ENCODE results near the gene FAM151A. TPM values are rescaled to one million over a fixed set of nuclear protein-coding genes. Genes with fewer than 3 reads are reported as not detected.
"Not testable (repeated sequence)": the region's sequence is repeated elsewhere in the genome, so short reads cannot be mapped to it uniquely, and the experiment has no call there.

Gene FAM151A
- total RNA-seq, 2 experiments from 2014 or later: not detected

GRCh38 chr1:54645806-54646676 is 22.7 kb upstream of the FAM151A start:
- H3K4me3 Mint-ChIP-seq: no peak overlapping the region
- no peaks in the 10 kb centered on the region for H3K36me3 Mint-ChIP-seq
- DNase-seq: no peak
- H3K9me3 Mint-ChIP-seq: peaks cover 8% of the 10 kb centered on the region
- H3K4me1 Mint-ChIP-seq: no peaks in the 10 kb centered on the region
- H3K27me3 Mint-ChIP-seq: no peaks in the 10 kb centered on the region
- no peak overlapping the region for H3K27ac Mint-ChIP-seq

- no peak overlapping the region for H3K4me3 Mint-ChIP-seq
- no peaks in the 10 kb centered on the region for H3K27me3 Mint-ChIP-seq
- H3K9me3 Mint-ChIP-seq: peaks cover 8% of the 10 kb centered on the region
- no peaks in the 10 kb centered on the region for H3K36me3 Mint-ChIP-seq
- no peak overlapping the region for H3K27ac Mint-ChIP-seq
- no peaks in the 10 kb centered on the region for H3K4me1 Mint-ChIP-seq
- DNase-seq: no peak
Observed at GRCh38 chr1:54643736-54644135, 20.4 kb upstream of the FAM151A start.

- no peak within 1 kb of the TSS for H3K27ac Mint-ChIP-seq
- H3K4me1 Mint-ChIP-seq: no peaks in the 10 kb centered on the region
- peaks cover 8% of the 10 kb centered on the region for H3K9me3 Mint-ChIP-seq
- no peaks in the 10 kb centered on the region for H3K27me3 Mint-ChIP-seq
- no peaks in the 10 kb centered on the region for H3K36me3 Mint-ChIP-seq
- H3K4me3 Mint-ChIP-seq: no peak within 1 kb of the TSS
- no peak for DNase-seq
Observed at GRCh38 chr1:54640863-54641836, 17.8 kb upstream of the FAM151A start, which contains the start of gene MROH7. Gene MROH7 (plus strand): TSS chr1:54641786. CDS start chr1:54652927, 11,141 bp downstream.

GRCh38 chr1:54640361-54640760 is 17.0 kb upstream of the FAM151A start:
- DNase-seq: no peak
- Mint-ChIP-seq H3K9me3 (peaks cover 8% of the 10 kb centered on the region), H3K36me3 (no peaks in the 10 kb centered on the region), H3K4me1 (no peaks in the 10 kb centered on the region), H3K4me3 (no peak overlapping the region), H3K27me3 (no peaks in the 10 kb centered on the region), H3K27ac (no peak overlapping the region)

GRCh38 chr1:54636461-54637446 is 13.4 kb upstream of the FAM151A start:
- not testable (repeated sequence) for H3K9me3 Mint-ChIP-seq, H3K36me3 Mint-ChIP-seq, DNase-seq, H3K4me3 Mint-ChIP-seq, H3K4me1 Mint-ChIP-seq, H3K27ac Mint-ChIP-seq, H3K27me3 Mint-ChIP-seq

GRCh38 chr1:54635804-54636203 is 12.5 kb upstream of the FAM151A start:
- H3K27me3 Mint-ChIP-seq, H3K36me3 Mint-ChIP-seq: not testable (repeated sequence)

GRCh38 chr1:54627196-54627595 is 3.9 kb upstream of the FAM151A start:
- no peaks in the 10 kb centered on the region for H3K36me3 Mint-ChIP-seq
- no peaks in the 10 kb centered on the region for H3K4me1 Mint-ChIP-seq
- no peaks in the 10 kb centered on the region for H3K27me3 Mint-ChIP-seq
- DNase-seq: no peak
- no peak overlapping the region for H3K4me3 Mint-ChIP-seq
- H3K9me3 Mint-ChIP-seq: no peaks in the 10 kb centered on the region
- H3K27ac Mint-ChIP-seq: no peak overlapping the region

More at GRCh38 chr1:54635804-54636203, 12.5 kb upstream of the FAM151A start:
- not testable (repeated sequence) for H3K4me1 Mint-ChIP-seq, H3K9me3 Mint-ChIP-seq, H3K27ac Mint-ChIP-seq, DNase-seq, H3K4me3 Mint-ChIP-seq

- Mint-ChIP-seq H3K27me3 (no peaks in the 10 kb centered on the region), H3K27ac (no peak overlapping the region), H3K9me3 (no peaks in the 10 kb centered on the region), H3K4me1 (no peaks in the 10 kb centered on the region), H3K4me3 (no peak overlapping the region), H3K36me3 (no peaks in the 10 kb centered on the region)
- DNase-seq: no peak
Observed at GRCh38 chr1:54624466-54625464, 1.4 kb upstream of the FAM151A start.

- Mint-ChIP-seq H3K27me3 (no peaks in the 10 kb centered on the region), H3K4me3 (no peak overlapping the region), H3K9me3 (no peaks in the 10 kb centered on the region), H3K27ac (no peak overlapping the region), H3K36me3 (no peaks in the 10 kb centered on the region), H3K4me1 (no peaks in the 10 kb centered on the region)
- no peak for DNase-seq
Observed at GRCh38 chr1:54619749-54620148, 3.6 kb downstream of the FAM151A start.

- no peaks in the 10 kb centered on the region for H3K27me3 Mint-ChIP-seq
- H3K9me3 Mint-ChIP-seq: no peaks in the 10 kb centered on the region
- no peak for DNase-seq
- no peak overlapping the region for H3K4me3 Mint-ChIP-seq
- H3K27ac Mint-ChIP-seq: no peak overlapping the region
- H3K36me3 Mint-ChIP-seq: no peaks in the 10 kb centered on the region
- no peaks in the 10 kb centered on the region for H3K4me1 Mint-ChIP-seq
Observed at GRCh38 chr1:54615531-54616279, 7.6 kb downstream of the FAM151A start.

- no peaks in the 10 kb centered on the region for H3K4me1 Mint-ChIP-seq
- no peaks in the 10 kb centered on the region for H3K9me3 Mint-ChIP-seq
- H3K4me3 Mint-ChIP-seq: no peak overlapping the region
- DNase-seq: no peak
- no peak overlapping the region for H3K27ac Mint-ChIP-seq
- no peaks in the 10 kb centered on the region for H3K27me3 Mint-ChIP-seq
- H3K36me3 Mint-ChIP-seq: no peaks in the 10 kb centered on the region
Observed at GRCh38 chr1:54614563-54614962, 8.8 kb downstream of the FAM151A start.

GRCh38 chr1:54614024-54614423 is 9.3 kb downstream of the FAM151A start:
- H3K36me3 Mint-ChIP-seq: no peaks in the 10 kb centered on the region
- H3K4me1 Mint-ChIP-seq: no peaks in the 10 kb centered on the region
- H3K27ac Mint-ChIP-seq: no peak overlapping the region
- no peak for DNase-seq
- no peaks in the 10 kb centered on the region for H3K27me3 Mint-ChIP-seq
- H3K4me3 Mint-ChIP-seq: no peak overlapping the region
- no peaks in the 10 kb centered on the region for H3K9me3 Mint-ChIP-seq

- H3K4me1 Mint-ChIP-seq: no peaks in the 10 kb centered on the region
- H3K9me3 Mint-ChIP-seq: no peaks in the 10 kb centered on the region
- no peak overlapping the region for H3K4me3 Mint-ChIP-seq
- H3K36me3 Mint-ChIP-seq: no peaks in the 10 kb centered on the region
- no peak overlapping the region for H3K27ac Mint-ChIP-seq
- no peaks in the 10 kb centered on the region for H3K27me3 Mint-ChIP-seq
- DNase-seq: no peak
Observed at GRCh38 chr1:54611621-54612020, 11.7 kb downstream of the FAM151A start.

Data from activated naive CD8-positive, alpha-beta T cell treated with anti-CD3 and anti-CD28 coated beads for 36 hours (primary cell).